Loucy (cell line): ENCODE data around the gene RASGEF1B.

Experiments
- H2AFZ ChIP-seq: fragments of 200-600 bp; sonication (generic); 2 replicates; pipeline ENCODE4 v1.6.0; 2016; ENCODE audit warnings: antibody characterized with exemption, mild to moderate bottlenecking, low read length, moderate library complexity
- H3F3A ChIP-seq: fragments of 200-600 bp; 2 replicates; pipeline ENCODE4 v1.6.0; 2016; ENCODE audit warnings: antibody characterized with exemption, low read depth, mild to moderate bottlenecking
- H3K27me3 ChIP-seq: fragments of 200-600 bp; sonication (generic); 2 replicates; pipeline ENCODE4 v1.6.1; 2014; ENCODE audit warnings: low read length, mild to moderate bottlenecking; ENCODE audit not compliant: insufficient read depth, poor library complexity, severe bottlenecking
- H3K36me3 ChIP-seq: fragments of 200-600 bp; sonication (generic); 2 replicates; pipeline ENCODE4 v1.6.1; 2016; ENCODE audit warnings: low read length; ENCODE audit not compliant: insufficient read depth
- H3K4me1 ChIP-seq: fragments of 200-600 bp; sonication (generic); 2 replicates; pipeline ENCODE4 v1.5.1; 2014; ENCODE audit warnings: low read length, mild to moderate bottlenecking; ENCODE audit not compliant: insufficient read depth, poor library complexity, severe bottlenecking
- H3K4me2 ChIP-seq: fragments of 200-600 bp; sonication (generic); 2 replicates; pipeline ENCODE4 v1.6.0; 2014; ENCODE audit warnings: antibody characterized with exemption, low read length, low read depth, mild to moderate bottlenecking; ENCODE audit not compliant: poor library complexity, severe bottlenecking
- H3K4me3 ChIP-seq: fragments of 200-600 bp; sonication (generic); 2 replicates; pipeline ENCODE4 v1.5.1; 2014; ENCODE audit warnings: low read length, mild to moderate bottlenecking, mixed read lengths; ENCODE audit not compliant: poor library complexity, severe bottlenecking
- H3K79me2 ChIP-seq: fragments of 200-600 bp; sonication (generic); 2 replicates; pipeline ENCODE4 v1.6.1; 2014; ENCODE audit warnings: low read length; ENCODE audit not compliant: insufficient read depth
- H3K9ac ChIP-seq: fragments of 200-600 bp; sonication (generic); 2 replicates; pipeline ENCODE4 v1.6.0; 2014; ENCODE audit warnings: mild to moderate bottlenecking, low read depth, low read length, moderate library complexity; ENCODE audit not compliant: poor library complexity, severe bottlenecking
- H3K9me2 ChIP-seq: fragments of 200-600 bp; sonication (generic); replicated peaks from 2 replicates; pipeline ENCODE4 v1.6.1; 2016; ENCODE audit warnings: low read depth, low read length, mixed read lengths
- H3K9me3 ChIP-seq: fragments of 200-600 bp; sonication (generic); 2 replicates; pipeline ENCODE4 v1.6.1; 2014; ENCODE audit warnings: mild to moderate bottlenecking, antibody characterized with exemption, low read length, low read depth; ENCODE audit not compliant: insufficient read depth
- H4K20me1 ChIP-seq: fragments of 200-600 bp; sonication (generic); 2 replicates; pipeline ENCODE4 v1.6.0; 2014; ENCODE audit warnings: antibody characterized with exemption, low read length, mild to moderate bottlenecking; ENCODE audit not compliant: insufficient read depth, poor library complexity, severe bottlenecking
- EZH2phosphoT487 ChIP-seq: fragments of 200-600 bp; IDR thresholded peaks from 2 replicates; pipeline ENCODE4 v1.6.1; 2018; ENCODE audit warnings: antibody characterized with exemption, mild to moderate bottlenecking, moderate library complexity, borderline replicate concordance
- TF ChIP-seq, protein P1 (sequence below): fragments of 200-600 bp; sonication (generic); conservative IDR thresholded peaks from 2 replicates; pipeline ENCODE4 v1.5.1; 2014; ENCODE audit warnings: mild to moderate bottlenecking, antibody characterized with exemption, low read length

RASGEF1B gene

DNA sequence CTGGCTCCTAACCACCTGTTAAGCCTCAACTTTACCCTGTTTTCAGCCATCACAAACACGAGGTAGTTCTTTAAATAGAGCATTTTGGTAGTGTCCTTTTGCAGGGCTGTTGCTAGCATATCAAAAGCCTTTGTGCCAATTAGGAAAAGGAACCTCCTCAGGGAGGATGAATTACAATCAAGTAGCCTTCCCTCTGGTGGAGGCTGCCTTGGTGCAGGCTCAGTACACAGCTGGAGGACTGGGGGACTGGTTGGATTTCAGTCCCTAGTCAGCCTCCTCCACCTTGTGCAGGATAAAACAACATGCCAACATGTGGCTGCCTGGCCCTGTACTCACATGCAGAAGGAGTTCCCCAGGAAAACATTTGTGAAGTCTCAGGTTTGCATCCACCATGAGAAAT, 53.1 kb downstream of the RASGEF1B start:
- Histone ChIP-seq H3K4me2 (no peak overlapping the region), H3K9ac (no peak overlapping the region), H3K79me2 (no peaks in the 10 kb centered on the region), H3K4me1 (peaks cover 9% of the 10 kb centered on the region), H3K9me2 (no peaks in the 10 kb centered on the region), H4K20me1 (no peaks in the 10 kb centered on the region), H3K4me3 (no peak overlapping the region), H3F3A (no peaks in the 10 kb centered on the region), H2AFZ (peak overlapping the region; percentile 13), H3K36me3 (no peaks in the 10 kb centered on the region), H3K9me3 (no peaks in the 10 kb centered on the region), H3K27me3 (no peaks in the 10 kb centered on the region)
- TF ChIP-seq, protein P1, sequence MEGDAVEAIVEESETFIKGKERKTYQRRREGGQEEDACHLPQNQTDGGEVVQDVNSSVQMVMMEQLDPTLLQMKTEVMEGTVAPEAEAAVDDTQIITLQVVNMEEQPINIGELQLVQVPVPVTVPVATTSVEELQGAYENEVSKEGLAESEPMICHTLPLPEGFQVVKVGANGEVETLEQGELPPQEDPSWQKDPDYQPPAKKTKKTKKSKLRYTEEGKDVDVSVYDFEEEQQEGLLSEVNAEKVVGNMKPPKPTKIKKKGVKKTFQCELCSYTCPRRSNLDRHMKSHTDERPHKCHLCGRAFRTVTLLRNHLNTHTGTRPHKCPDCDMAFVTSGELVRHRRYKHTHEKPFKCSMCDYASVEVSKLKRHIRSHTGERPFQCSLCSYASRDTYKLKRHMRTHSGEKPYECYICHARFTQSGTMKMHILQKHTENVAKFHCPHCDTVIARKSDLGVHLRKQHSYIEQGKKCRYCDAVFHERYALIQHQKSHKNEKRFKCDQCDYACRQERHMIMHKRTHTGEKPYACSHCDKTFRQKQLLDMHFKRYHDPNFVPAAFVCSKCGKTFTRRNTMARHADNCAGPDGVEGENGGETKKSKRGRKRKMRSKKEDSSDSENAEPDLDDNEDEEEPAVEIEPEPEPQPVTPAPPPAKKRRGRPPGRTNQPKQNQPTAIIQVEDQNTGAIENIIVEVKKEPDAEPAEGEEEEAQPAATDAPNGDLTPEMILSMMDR: no peak
- TF ChIP-seq EZH2phosphoT487: no peak

DNA sequence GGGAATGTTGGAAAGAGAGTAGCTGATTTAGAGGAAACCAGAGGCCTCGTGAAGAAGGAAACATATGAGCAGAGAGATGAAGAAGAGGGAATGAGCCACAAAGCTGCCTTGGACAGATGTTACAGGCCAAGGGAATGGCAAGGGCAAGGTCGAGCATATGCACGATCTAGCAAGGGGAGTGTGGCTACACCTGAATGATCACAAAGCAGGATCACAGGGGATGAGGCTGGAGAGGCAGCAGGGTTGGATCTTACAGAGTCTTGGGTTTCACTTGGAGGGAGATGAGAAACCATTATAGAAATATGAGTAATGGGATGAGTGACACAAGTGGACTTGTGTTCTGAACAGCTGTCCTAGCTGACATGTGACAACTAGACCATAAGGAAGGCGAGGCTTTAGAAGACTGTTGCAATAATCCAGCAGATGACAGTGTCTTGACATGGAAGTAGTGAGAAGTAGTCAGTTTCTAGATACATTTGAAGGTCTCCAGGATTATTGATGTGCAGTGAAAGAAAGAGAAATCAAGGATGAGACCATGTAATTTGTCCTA, 58.7 kb downstream of the RASGEF1B start:
- H3K9me2 ChIP-seq: no peaks in the 10 kb centered on the region
- H2AFZ ChIP-seq: no peak overlapping the region
- H3K4me1 ChIP-seq: peaks cover 5% of the 10 kb centered on the region
- no peak overlapping the region for H3K4me3 ChIP-seq
- H3K4me2 ChIP-seq: no peak overlapping the region
- H4K20me1 ChIP-seq: no peaks in the 10 kb centered on the region
- H3K9me3 ChIP-seq: no peaks in the 10 kb centered on the region
- no peaks in the 10 kb centered on the region for H3K27me3 ChIP-seq
- H3F3A ChIP-seq: no peaks in the 10 kb centered on the region
- H3K36me3 ChIP-seq: no peaks in the 10 kb centered on the region
- TF ChIP-seq, protein P1: no peak
- no peak for TF ChIP-seq EZH2phosphoT487
- H3K9ac ChIP-seq: no peak overlapping the region
- no peaks in the 10 kb centered on the region for H3K79me2 ChIP-seq

GRCh38 chr4:81410680-81411079, 61.0 kb downstream of the RASGEF1B start:
- Histone ChIP-seq H3K9me2 (no peaks in the 10 kb centered on the region), H3K9me3 (no peaks in the 10 kb centered on the region), H2AFZ (no peak overlapping the region), H3K4me1 (peaks cover 5% of the 10 kb centered on the region), H3K4me3 (no peak overlapping the region), H3K79me2 (no peaks in the 10 kb centered on the region), H3K36me3 (no peaks in the 10 kb centered on the region), H3F3A (no peaks in the 10 kb centered on the region), H4K20me1 (no peaks in the 10 kb centered on the region), H3K4me2 (no peak overlapping the region), H3K9ac (no peak overlapping the region), H3K27me3 (no peaks in the 10 kb centered on the region)
- no peak for TF ChIP-seq EZH2phosphoT487
- TF ChIP-seq, protein P1: no peak
